T-helper 1 cell (primary cell): Measurements from ENCODE around the gene KCTD3.

Experiments
- DNase-seq, 5 donors: peaks; one replicate each; pipeline ENCODE4 v3.0.0-alpha.2; 2012 to 2020
- total RNA-seq, 4 donors: gene quantifications; one replicate each; lab custom pipeline; 2026; lab: John Stamatoyannopoulos, UW

KCTD3 gene
- 1.3 to 4.9 (median 3.0) reads per million in 4 donors for total RNA-seq

GRCh38 chr1:215566556-215567490 is at the start of gene KCTD3:
Gene KCTD3 (plus strand): TSS chr1:215567304. CDS start chr1:215567686, 382 bp downstream.
- DNase-seq = peak in 3 of 5 donors; percentile 1 to 48 (median 8)

DNA sequence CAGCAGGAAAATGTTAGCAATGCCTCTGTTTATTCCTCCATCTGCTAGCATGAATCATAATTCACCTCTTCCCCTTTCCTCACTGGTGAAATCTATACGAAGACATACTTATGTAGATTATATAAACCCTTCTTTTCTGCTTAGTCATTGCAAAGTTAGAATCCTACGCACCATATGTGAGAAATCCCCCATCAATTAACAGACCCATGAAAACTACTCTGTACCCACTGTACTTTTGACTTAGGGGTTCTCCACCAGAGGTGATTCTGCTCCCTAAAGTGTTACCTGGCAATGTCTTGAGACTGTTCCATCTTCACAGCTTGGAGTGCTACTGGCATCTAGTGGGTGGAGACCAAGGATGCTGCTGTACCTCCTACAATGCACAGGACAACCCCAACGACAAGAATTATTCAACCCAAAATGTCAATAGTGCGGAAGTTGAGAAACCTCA is 49.6 kb upstream of the KCTD3 start:
- no peak for DNase-seq

DNA sequence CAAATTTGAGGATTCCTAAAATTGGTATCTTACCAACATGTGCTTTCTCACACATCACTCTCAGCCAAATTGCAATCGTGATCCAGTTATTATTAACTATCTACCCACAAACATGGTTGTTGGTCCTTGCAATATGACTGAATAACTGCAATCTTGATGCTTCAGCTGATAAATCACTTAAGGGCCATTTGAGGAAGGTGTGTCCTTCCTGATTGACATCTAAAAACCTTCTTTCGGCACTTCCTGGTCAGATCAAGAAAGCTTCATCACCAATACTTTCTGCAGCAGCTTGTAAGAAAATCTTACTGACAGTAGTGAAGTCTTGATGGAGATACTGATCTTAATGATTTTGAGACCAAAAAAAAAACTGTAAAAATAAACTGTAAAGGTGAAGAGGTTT is 48.5 kb upstream of the KCTD3 start:
- no peak for DNase-seq

DNA sequence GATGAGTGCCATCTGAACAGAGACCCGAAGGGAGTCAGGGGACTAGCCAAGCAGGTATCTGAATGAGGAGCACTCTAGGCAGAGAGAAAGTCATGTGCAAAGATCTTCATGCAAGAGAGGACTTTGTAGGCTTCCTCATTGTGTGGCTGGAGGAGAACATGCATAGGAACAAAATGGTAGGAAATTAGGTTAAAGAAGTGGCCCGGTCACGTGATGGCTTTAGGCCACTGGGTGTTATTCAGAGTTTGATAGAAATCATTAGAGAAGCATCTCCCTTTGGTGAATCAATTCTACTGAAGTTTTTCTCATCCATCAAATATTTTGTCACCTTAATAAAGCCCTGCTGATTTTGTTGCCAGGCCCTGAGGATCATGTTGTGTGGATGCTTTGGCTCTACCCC is 45.8 kb upstream of the KCTD3 start:
- DNase-seq = no peak

- no peak for DNase-seq
These were observed 43.8 kb upstream of the KCTD3 start for GRCh38 chr1:215523128-215523861.

DNA sequence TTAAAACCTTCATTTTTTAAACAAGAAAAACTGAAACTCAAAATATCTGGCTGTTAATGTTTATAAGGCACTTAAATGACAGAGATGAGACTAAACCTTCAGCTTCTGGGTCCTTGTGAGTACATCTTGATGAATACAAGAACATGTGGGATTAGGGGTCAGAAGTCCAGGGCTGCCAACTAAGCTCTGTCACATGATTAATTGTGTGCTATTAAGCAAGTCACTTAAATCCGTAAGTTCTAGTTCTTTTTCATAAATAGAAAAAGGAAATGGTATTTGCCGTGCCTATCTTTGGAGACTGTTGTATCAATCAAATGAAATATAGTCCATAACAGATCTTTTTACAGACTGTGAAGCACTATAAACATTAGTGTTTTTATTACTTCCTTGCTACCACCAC is 43.2 kb upstream of the KCTD3 start:
- no peak for DNase-seq

GRCh38 chr1:215526147-215526845 is 40.8 kb upstream of the KCTD3 start:
- peak in 1 of 5 donors; percentile 33 for DNase-seq

DNA sequence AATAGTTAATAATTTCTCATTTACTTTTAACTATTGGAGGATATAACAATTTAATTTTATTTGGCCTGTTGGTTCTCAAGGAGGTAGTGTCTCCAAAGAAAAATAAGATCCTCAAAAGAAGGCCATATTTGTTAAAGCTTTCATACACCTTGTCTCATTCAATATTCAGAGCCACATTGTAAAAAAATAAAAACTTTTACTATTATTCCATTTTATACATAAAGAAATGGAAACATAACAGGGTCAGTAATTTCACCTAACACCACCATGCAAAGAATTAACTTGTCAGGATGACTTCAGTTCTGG is 40.3 kb upstream of the KCTD3 start:
- DNase-seq = no peak

- DNase-seq = no peak
These were observed 38.0 kb upstream of the KCTD3 start for GRCh38 chr1:215529111-215529510.

- DNase-seq = no peak
These were observed 37.5 kb upstream of the KCTD3 start for GRCh38 chr1:215529571-215529970.

GRCh38 chr1:215530401-215530984 is 36.6 kb upstream of the KCTD3 start:
- peak in 1 of 5 donors; percentile 2 for DNase-seq

DNA sequence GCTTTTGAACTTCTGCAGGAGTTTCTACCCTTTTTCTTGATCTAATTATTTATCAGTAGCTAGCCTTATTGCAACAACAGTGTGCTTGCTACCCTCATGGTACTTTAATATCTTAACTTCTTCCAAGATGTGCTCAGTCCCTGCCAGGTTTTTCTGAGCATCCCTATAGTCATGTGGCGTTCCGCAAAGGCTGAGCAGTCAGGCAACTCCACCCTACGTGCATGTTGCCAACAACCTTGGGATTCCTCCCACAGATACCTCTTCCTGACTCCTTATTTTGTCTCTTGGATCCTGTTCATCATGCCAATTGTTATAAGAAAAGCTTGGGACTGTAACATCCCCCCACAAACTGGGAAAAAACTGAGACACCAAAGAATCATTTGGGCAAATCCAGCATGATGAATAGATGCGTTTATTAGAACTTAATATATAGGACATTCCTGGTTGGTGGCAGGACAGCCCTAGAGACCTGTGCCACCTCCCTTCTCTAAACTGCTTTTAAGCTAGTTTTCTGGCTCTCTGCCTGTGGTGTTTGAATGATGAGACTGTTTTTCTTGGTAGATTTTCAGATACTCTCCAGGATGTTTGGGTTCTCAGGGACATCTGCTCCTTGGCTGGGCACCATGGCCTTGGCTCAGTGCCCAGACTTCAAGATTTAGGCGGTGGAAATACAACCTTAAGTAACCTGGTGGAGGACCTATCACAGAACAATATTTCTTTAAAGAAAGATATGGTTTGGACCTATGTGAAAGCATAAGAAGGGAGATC is 27.1 kb upstream of the KCTD3 start:
- no peak for DNase-seq

- no peak for DNase-seq
These were observed 24.8 kb upstream of the KCTD3 start for GRCh38 chr1:215542301-215542700.

- DNase-seq = peak in 1 of 5 donors; percentile 60
These were observed 23.9 kb upstream of the KCTD3 start for GRCh38 chr1:215543191-215543606.

GRCh38 chr1:215543806-215544205 is 23.3 kb upstream of the KCTD3 start:
- DNase-seq = no peak

DNA sequence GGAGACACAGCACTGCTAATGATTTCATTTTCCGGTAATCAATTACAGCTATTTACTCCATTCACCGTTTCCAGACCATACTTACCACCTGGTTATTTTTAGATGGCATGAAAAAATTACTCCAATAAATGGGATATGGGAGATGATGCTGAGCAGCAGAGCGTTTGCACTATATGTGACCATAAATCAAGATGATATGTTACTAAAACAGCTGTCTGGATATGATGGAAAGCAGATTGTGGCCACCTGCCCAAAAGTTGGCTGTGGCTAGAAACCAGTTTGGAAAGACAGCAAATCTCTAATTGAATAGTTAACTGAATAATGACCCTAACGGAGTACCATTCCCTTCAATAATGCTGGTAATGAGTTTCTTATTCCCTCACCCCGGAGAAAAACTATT is 22.5 kb upstream of the KCTD3 start:
- no peak for DNase-seq

DNA sequence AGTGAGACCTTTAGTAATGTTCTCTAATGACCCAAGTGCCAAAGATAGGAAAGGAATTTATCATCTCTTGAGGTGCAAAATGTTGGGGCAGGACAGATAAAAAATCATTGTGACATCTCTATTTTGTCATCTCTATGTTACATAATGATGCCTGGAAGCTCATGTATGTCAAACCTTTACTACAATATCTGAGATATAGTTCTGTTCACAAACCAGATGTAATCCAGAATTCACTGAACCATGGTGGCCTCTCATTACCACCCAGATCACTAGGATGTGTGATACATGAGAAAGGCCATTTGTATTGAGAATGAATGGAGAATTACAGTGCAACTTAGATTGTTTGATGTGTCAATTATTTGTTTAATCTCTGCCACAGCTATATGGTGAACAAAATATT is 22.0 kb upstream of the KCTD3 start:
- DNase-seq = no peak

GRCh38 chr1:215547011-215547410 is 20.1 kb upstream of the KCTD3 start:
- DNase-seq = no peak

GRCh38 chr1:215551806-215552205 is 15.3 kb upstream of the KCTD3 start:
- no peak for DNase-seq

- no peak for DNase-seq
These were observed 12.2 kb upstream of the KCTD3 start for GRCh38 chr1:215554865-215555264.

DNA sequence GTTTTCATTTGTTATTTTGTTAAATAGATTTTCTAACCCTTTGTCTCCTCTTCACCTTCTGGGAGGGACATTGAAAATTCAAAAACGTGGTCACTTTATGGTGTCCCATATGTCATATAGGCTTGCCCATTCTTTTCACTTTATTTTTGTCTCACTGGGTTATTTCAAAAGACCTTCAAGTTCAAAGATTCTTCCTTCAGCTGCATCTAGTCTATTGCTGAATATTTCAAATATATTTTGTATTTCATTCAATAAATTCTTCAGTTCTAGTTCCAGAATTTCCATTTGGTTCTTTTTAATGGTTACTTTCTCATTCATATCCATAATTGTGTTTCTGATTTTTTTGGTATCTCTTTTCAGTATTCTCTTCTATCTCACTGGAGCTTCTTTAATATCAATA is 11.6 kb upstream of the KCTD3 start:
- DNase-seq = no peak

DNA sequence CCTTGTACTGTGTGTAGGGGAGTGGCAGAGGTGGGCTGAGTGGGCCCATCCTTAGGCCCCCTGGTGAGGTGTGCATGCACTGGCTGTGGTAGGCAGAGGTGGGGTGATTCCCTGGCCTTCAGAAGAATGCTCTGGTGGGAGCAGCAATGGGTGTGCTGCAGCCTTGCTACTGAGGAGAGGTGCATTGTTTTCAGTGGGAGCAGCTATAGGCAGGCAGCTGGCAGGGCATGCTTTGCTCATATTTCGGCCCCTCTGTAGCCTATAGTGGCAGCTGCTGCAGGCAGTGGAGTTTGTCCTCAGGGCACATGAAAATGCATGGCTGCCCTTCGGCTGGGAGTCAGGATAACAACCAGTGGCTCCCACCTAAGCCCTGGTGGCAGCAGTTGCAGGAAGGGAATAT is 10.1 kb upstream of the KCTD3 start:
- no peak for DNase-seq
